Stimulated activated CD8-positive, alpha-beta memory T cell treated with anti-CD3 and anti-CD28 coated beads, Interleukin-7, amount 100 ng/mL, for 4 hours (primary cell): ENCODE results near the gene CCDC159.

Source experiments
- DNase-seq, 2 donors: peaks; one replicate each; pipeline ENCODE4 v3.0.0-alpha.2; 2020; ENCODE audit warnings: low read depth in 2 of 2

Gene CCDC159

DNA sequence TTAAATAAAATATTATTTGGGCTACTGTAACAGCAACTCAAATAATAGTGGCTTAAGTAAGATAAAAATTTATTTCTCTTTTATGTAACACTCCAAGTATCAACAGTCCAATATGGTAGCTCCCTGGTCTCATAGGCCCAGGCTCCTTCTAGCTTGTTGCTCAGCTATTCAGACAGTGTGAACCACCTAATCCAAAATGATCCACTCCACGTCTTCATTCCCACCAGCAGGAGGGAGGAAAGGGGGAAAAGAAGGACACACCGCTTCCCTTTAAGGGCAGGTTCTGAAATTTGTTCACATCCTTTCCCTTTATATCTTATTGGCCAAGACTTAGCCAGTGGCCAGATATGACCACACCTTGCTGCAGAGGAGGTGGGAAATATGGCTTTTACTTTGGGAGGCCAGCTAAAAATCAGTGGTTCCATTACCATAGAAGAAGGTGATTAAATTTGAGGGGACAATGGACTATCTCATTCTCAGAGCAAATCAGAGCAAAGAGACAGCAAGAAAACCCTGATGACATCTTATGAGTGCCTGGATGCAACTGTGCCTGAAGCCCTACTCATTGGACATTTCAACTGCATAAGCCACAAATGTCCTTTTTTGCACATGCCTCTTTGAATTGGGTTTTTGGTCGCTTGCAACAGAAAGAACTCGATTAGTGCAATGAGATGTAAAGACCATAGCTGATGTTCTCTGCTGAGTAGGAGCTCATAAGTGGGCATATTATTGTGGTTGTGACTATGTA is 44.8 kb downstream of the CCDC159 start:
- no peak for DNase-seq

GRCh38 chr19:11397089-11397610 is 50.8 kb downstream of the CCDC159 start:
- no peak for DNase-seq

DNA sequence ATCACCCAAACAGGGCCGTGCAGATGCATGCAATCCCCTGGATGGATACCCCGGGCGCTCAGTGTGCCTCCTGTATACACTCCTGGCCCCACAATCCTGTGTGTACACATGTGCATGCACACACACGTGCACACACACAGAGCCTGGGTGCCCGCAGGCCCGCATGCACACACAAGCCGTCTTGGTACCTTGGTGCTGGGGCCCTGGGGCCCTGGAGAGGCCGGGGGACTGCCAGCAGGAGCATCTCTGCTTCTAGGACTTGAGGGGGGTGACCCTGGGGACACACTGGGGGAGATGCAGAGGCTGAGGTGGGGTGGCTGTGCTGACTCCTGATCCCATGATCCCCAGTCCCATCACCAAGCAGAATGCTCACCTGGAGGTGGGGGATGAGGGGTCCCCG is 53.3 kb downstream of the CCDC159 start:
- DNase-seq: no peak

DNA sequence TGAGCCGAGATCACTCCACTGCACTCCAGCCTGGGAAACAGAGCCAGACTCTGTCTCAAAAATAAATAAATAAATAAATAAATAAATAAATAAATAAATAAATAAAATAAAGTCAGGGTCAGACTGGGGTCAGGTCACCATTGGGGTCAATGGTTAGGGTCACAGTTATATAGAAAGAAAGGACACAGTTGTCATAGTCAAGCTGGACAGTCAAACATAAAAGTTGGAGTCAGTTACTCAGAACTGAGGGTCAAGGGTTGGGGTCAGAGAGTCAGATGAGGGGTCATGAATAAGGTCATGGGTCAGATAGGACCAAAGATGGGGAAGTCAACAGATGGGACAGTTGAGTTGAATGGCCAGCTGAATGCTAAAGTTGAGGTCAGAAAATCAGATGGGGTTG is 54.5 kb downstream of the CCDC159 start:
- DNase-seq: no peak

GRCh38 chr19:11401808-11402543 is 55.7 kb downstream of the CCDC159 start:
- no peak for DNase-seq
